ENCODE results near the gene HDGFL3.

DNA sequence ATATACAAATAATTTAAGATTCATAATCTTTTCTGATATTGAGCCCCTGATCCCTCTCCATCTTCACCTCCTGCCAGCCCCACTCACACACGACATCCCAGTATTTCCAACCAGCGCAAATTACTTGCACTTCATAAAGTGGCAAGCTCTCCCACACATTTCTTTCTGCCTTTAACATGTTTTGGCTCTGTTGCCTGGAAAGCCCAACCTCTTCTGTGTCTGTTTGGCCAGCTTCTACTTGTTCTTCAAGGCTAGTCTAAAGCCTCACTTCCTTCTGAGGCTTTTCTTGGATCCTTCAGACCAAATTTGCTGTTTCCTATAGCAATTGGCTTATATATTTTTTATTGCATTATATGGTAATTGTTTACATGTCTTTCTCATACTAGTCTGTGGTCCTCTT is 105.3 kb downstream of the HDGFL3 start:
- TF ChIP-seq, protein P1, sequence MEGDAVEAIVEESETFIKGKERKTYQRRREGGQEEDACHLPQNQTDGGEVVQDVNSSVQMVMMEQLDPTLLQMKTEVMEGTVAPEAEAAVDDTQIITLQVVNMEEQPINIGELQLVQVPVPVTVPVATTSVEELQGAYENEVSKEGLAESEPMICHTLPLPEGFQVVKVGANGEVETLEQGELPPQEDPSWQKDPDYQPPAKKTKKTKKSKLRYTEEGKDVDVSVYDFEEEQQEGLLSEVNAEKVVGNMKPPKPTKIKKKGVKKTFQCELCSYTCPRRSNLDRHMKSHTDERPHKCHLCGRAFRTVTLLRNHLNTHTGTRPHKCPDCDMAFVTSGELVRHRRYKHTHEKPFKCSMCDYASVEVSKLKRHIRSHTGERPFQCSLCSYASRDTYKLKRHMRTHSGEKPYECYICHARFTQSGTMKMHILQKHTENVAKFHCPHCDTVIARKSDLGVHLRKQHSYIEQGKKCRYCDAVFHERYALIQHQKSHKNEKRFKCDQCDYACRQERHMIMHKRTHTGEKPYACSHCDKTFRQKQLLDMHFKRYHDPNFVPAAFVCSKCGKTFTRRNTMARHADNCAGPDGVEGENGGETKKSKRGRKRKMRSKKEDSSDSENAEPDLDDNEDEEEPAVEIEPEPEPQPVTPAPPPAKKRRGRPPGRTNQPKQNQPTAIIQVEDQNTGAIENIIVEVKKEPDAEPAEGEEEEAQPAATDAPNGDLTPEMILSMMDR (conservative IDR thresholded peaks at IDR 0.05 in 1 of 2, IDR thresholded peaks at IDR 0.05 in 1 of 2; ENCODE audit: low read depth in 1 of 2, low read length in 2 of 2): no peak
- no peak for TF ChIP-seq EZH2 (IDR thresholded peaks at IDR 0.05; ENCODE audit: low read length, missing control alignments)

All from fibroblast of lung (primary cell).